ENCODE measurements around the gene KANSL3.

Gene KANSL3

DNA sequence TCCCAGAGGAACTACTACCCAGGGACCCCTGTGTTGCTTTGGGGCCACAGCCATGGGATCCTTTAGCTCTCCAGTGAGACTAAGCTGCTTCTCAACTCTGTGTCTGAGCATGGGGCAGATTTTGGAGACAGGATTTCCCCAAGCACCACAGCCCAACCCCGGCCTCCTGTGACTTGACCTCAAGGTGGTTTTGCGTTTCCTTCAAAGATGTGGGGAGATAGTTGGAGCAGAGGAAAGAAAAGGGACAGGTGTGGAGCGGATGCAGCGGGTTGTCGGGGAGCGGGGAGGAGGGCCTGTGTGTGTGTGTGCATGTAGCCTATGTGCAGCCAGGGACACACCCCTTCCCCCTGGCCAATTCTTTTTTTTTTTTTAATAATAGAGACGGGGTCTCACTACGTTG, 91.3 kb downstream of the KANSL3 start:
- Mint-ChIP-seq H3K4me1 (ENCODE audit: low read depth) (peaks cover 32% of the 10 kb centered on the region), H3K36me3 (ENCODE audit: low read depth) (peaks cover 100% of the 10 kb centered on the region), H3K27me3 (no peaks in the 10 kb centered on the region), H3K9me3 (no peaks in the 10 kb centered on the region), H3K4me3 (no peak overlapping the region), H3K27ac (no peak overlapping the region)
- intact Hi-C loops (cut with micrococcal nuclease) = no loop called here

DNA sequence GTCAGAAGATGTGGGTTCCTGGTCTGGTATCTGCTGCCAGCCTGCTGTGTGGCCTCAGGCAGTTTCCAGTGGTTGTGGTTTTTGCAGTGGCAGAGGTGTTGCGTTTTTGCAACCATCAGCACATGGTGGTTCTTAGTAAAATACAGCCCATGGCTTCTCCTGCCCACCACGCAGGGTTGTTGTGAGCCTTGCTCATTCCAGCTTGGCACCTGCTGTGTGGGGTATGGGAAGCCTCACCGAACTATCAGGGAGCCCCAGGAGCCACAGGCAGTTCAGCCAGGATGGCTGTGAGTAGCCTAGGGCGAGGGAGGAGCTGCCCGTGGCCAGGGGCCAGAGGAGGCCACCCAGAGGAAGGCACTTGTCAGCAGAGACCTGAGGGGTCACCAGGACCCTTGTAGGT, 91.8 kb downstream of the KANSL3 start:
- Mint-ChIP-seq H3K4me3 (no peak overlapping the region), H3K27ac (no peak overlapping the region), H3K36me3 (ENCODE audit: low read depth) (peaks cover 100% of the 10 kb centered on the region), H3K4me1 (ENCODE audit: low read depth) (peaks cover 32% of the 10 kb centered on the region), H3K9me3 (no peaks in the 10 kb centered on the region), H3K27me3 (no peaks in the 10 kb centered on the region)
- intact Hi-C loops (cut with micrococcal nuclease) = no loop called here

Measured in dendritic cell treated with granulocyte-macrophage colony-stimulating factor and Interleukin-4, amounts not matched to agents 40 ng/mL and 50 ng/mL, for 4 days (primary cell).